SK-N-SH treated with all-trans-retinoic acid at 6 μM for 48 hours (cell line): ENCODE measurements around the gene RYK.

Experiments
- POU6F1 ChIP-seq: fragments of 250-450 bp; sonication (Bioruptor Pico); IDR thresholded peaks from 2 replicates; pipeline ENCODE4 v1.8.0; 2021; ENCODE audit warnings: low read depth, mild to moderate bottlenecking, moderate library complexity, borderline replicate concordance
- ZNF8 ChIP-seq: fragments of 450-650 bp; formaldehyde crosslinking; IDR thresholded peaks from 2 replicates; pipeline ENCODE4 v1.5.0; 2020; ENCODE audit warnings: mild to moderate bottlenecking, moderate library complexity
- TF ChIP-seq, protein P1 (sequence below): fragments of 250-450 bp; sonication (Bioruptor Pico); IDR thresholded peaks from 2 replicates; pipeline ENCODE4 v1.5.0; 2020; ENCODE audit warnings: mild to moderate bottlenecking, moderate library complexity

- TF ChIP-seq, protein P1, sequence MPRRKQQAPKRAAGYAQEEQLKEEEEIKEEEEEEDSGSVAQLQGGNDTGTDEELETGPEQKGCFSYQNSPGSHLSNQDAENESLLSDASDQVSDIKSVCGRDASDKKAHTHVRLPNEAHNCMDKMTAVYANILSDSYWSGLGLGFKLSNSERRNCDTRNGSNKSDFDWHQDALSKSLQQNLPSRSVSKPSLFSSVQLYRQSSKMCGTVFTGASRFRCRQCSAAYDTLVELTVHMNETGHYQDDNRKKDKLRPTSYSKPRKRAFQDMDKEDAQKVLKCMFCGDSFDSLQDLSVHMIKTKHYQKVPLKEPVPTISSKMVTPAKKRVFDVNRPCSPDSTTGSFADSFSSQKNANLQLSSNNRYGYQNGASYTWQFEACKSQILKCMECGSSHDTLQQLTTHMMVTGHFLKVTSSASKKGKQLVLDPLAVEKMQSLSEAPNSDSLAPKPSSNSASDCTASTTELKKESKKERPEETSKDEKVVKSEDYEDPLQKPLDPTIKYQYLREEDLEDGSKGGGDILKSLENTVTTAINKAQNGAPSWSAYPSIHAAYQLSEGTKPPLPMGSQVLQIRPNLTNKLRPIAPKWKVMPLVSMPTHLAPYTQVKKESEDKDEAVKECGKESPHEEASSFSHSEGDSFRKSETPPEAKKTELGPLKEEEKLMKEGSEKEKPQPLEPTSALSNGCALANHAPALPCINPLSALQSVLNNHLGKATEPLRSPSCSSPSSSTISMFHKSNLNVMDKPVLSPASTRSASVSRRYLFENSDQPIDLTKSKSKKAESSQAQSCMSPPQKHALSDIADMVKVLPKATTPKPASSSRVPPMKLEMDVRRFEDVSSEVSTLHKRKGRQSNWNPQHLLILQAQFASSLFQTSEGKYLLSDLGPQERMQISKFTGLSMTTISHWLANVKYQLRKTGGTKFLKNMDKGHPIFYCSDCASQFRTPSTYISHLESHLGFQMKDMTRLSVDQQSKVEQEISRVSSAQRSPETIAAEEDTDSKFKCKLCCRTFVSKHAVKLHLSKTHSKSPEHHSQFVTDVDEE (CRISPR knock-in tag), result no peak
- TF ChIP-seq POU6F1 (CRISPR knock-in tag) (no peak), ZNF8 (CRISPR knock-in tag) (no peak)
Observed at GRCh38 chr3:134277066-134277660, 26.5 kb upstream of the RYK start.
